ENCODE data around the gene POLK.

Gene POLK

GRCh38 chr5:75637949-75638348 is 126.3 kb downstream of the POLK start:
- Histone ChIP-seq H3K9me3 (ENCODE audit: control extremely low read depth in 1 of 5, control insufficient read depth in 4 of 5, insufficient read depth in 2 of 5, low read depth in 1 of 5, low read length in 4 of 5) (peaks cover 0 to 11% (median 1%) of the 10 kb centered on the region in 5 experiments), H3K27ac (ENCODE audit: insufficient read depth in 1 of 2, low read depth in 1 of 2, low read length in 2 of 2, poor library complexity in 1 of 2, severe bottlenecking in 2 of 2) (no peak overlapping the region), H3K4me1 (ENCODE audit: control extremely low read depth in 1 of 4, control insufficient read depth in 4 of 4, insufficient read depth in 4 of 4, low read length in 3 of 4) (peaks cover 0 to 7% (median 3%) of the 10 kb centered on the region in 4 experiments), H3K4me3 (ENCODE audit: control insufficient read depth in 1 of 7, extremely low read depth in 1 of 7, insufficient read depth in 4 of 7, low read depth in 2 of 7, low read length in 6 of 7) (no peak overlapping the region), H3K27me3 (replicated peaks in 2 of 5; ENCODE audit: control insufficient read depth in 4 of 5, insufficient read depth in 5 of 5, low read length in 4 of 5) (no peaks in the 10 kb centered on the region), H3K36me3 (ENCODE audit: control insufficient read depth in 4 of 4, insufficient read depth in 4 of 4, low read length in 3 of 4) (no peaks in the 10 kb centered on the region)
- 100% methylated on average over 1 of the region's 1 CpG for WGBS (ENCODE audit: insufficient coverage)
- CTCF ChIA-PET: no interaction called here
- DNase-seq: no peak
- POLR2A ChIA-PET: no interaction called here

GRCh38 chr5:75639535-75640311 is 128.0 kb downstream of the POLK start:
- Histone ChIP-seq H3K4me3 (ENCODE audit: control insufficient read depth in 1 of 7, extremely low read depth in 1 of 7, insufficient read depth in 4 of 7, low read depth in 2 of 7, low read length in 6 of 7) (no peak overlapping the region), H3K9me3 (ENCODE audit: control extremely low read depth in 1 of 5, control insufficient read depth in 4 of 5, insufficient read depth in 2 of 5, low read depth in 1 of 5, low read length in 4 of 5) (peaks cover 0 to 8% (median 0%) of the 10 kb centered on the region in 5 experiments), H3K4me1 (ENCODE audit: control extremely low read depth in 1 of 4, control insufficient read depth in 4 of 4, insufficient read depth in 4 of 4, low read length in 3 of 4) (no peaks in the 10 kb centered on the region), H3K27ac (ENCODE audit: insufficient read depth in 1 of 2, low read depth in 1 of 2, low read length in 2 of 2, poor library complexity in 1 of 2, severe bottlenecking in 2 of 2) (no peak overlapping the region), H3K27me3 (replicated peaks in 2 of 5; ENCODE audit: control insufficient read depth in 4 of 5, insufficient read depth in 5 of 5, low read length in 4 of 5) (no peaks in the 10 kb centered on the region), H3K36me3 (ENCODE audit: control insufficient read depth in 4 of 4, insufficient read depth in 4 of 4, low read length in 3 of 4) (no peaks in the 10 kb centered on the region)
- ChIA-PET CTCF (no interaction called here), POLR2A (no interaction called here)
- WGBS (ENCODE audit: insufficient coverage): 87% methylated on average over 2 of the region's 3 CpGs
- no peak for DNase-seq

GRCh38 chr5:75640395-75640794 is 128.7 kb downstream of the POLK start:
- no peak overlapping the region for H3K27ac ChIP-seq (ENCODE audit: insufficient read depth in 1 of 2, low read depth in 1 of 2, low read length in 2 of 2, poor library complexity in 1 of 2, severe bottlenecking in 2 of 2)

GRCh38 chr5:75640826-75641225 is 129.1 kb downstream of the POLK start:
- WGBS (ENCODE audit: insufficient coverage): 100% methylated on average over 2 of the region's 2 CpGs
- no peak for DNase-seq
- Histone ChIP-seq H3K36me3 (ENCODE audit: control insufficient read depth in 4 of 4, insufficient read depth in 4 of 4, low read length in 3 of 4) (no peaks in the 10 kb centered on the region), H3K4me1 (ENCODE audit: control extremely low read depth in 1 of 4, control insufficient read depth in 4 of 4, insufficient read depth in 4 of 4, low read length in 3 of 4) (no peaks in the 10 kb centered on the region), H3K27me3 (replicated peaks in 2 of 5; ENCODE audit: control insufficient read depth in 4 of 5, insufficient read depth in 5 of 5, low read length in 4 of 5) (no peaks in the 10 kb centered on the region), H3K9me3 (ENCODE audit: control extremely low read depth in 1 of 5, control insufficient read depth in 4 of 5, insufficient read depth in 2 of 5, low read depth in 1 of 5, low read length in 4 of 5) (peaks cover 0 to 6% (median 0%) of the 10 kb centered on the region in 5 experiments), H3K4me3 (ENCODE audit: control insufficient read depth in 1 of 7, extremely low read depth in 1 of 7, insufficient read depth in 4 of 7, low read depth in 2 of 7, low read length in 6 of 7) (no peak overlapping the region), H3K27ac (ENCODE audit: insufficient read depth in 1 of 2, low read depth in 1 of 2, low read length in 2 of 2, poor library complexity in 1 of 2, severe bottlenecking in 2 of 2) (no peak overlapping the region)
- ChIA-PET POLR2A (no interaction called here), CTCF (no interaction called here)

More at GRCh38 chr5:75640395-75640794, 128.7 kb downstream of the POLK start:
- Histone ChIP-seq H3K9me3 (ENCODE audit: control extremely low read depth in 1 of 5, control insufficient read depth in 4 of 5, insufficient read depth in 2 of 5, low read depth in 1 of 5, low read length in 4 of 5) (peaks cover 0 to 6% (median 0%) of the 10 kb centered on the region in 5 experiments), H3K4me3 (ENCODE audit: control insufficient read depth in 1 of 7, extremely low read depth in 1 of 7, insufficient read depth in 4 of 7, low read depth in 2 of 7, low read length in 6 of 7) (no peak overlapping the region), H3K4me1 (ENCODE audit: control extremely low read depth in 1 of 4, control insufficient read depth in 4 of 4, insufficient read depth in 4 of 4, low read length in 3 of 4) (no peaks in the 10 kb centered on the region), H3K27me3 (replicated peaks in 2 of 5; ENCODE audit: control insufficient read depth in 4 of 5, insufficient read depth in 5 of 5, low read length in 4 of 5) (no peaks in the 10 kb centered on the region), H3K36me3 (ENCODE audit: control insufficient read depth in 4 of 4, insufficient read depth in 4 of 4, low read length in 3 of 4) (no peaks in the 10 kb centered on the region)
- no peak for DNase-seq
- ChIA-PET POLR2A (no interaction called here), CTCF (no interaction called here)

GRCh38 chr5:75648712-75649111 is 137.0 kb downstream of the POLK start:
- Histone ChIP-seq H3K27ac (ENCODE audit: insufficient read depth in 1 of 2, low read depth in 1 of 2, low read length in 2 of 2, poor library complexity in 1 of 2, severe bottlenecking in 2 of 2) (no peak overlapping the region), H3K9me3 (ENCODE audit: control extremely low read depth in 1 of 5, control insufficient read depth in 4 of 5, insufficient read depth in 2 of 5, low read depth in 1 of 5, low read length in 4 of 5) (no peaks in the 10 kb centered on the region), H3K4me3 (ENCODE audit: control insufficient read depth in 1 of 7, extremely low read depth in 1 of 7, insufficient read depth in 4 of 7, low read depth in 2 of 7, low read length in 6 of 7) (no peak overlapping the region), H3K36me3 (ENCODE audit: control insufficient read depth in 4 of 4, insufficient read depth in 4 of 4, low read length in 3 of 4) (no peaks in the 10 kb centered on the region), H3K4me1 (ENCODE audit: control extremely low read depth in 1 of 4, control insufficient read depth in 4 of 4, insufficient read depth in 4 of 4, low read length in 3 of 4) (no peaks in the 10 kb centered on the region), H3K27me3 (replicated peaks in 2 of 5; ENCODE audit: control insufficient read depth in 4 of 5, insufficient read depth in 5 of 5, low read length in 4 of 5) (no peaks in the 10 kb centered on the region)
- CTCF ChIA-PET: interaction anchor here (1.4 kb wide), 1 partner anchor 18 kb away, joined by 4 read pairs; no protein-coding TSS in a partner anchor
- WGBS (ENCODE audit: insufficient coverage): no CpG with 5 or more reads among the region's 2 CpGs
- DNase-seq: no peak
- POLR2A ChIA-PET: interaction anchor here (0.6 kb wide), 1 partner anchor 20 kb away, joined by 3 read pairs; no protein-coding TSS in a partner anchor

Data from common myeloid progenitor, CD34-positive (primary cell).